SK-N-SH (cell line): ENCODE measurements around the gene TIMM29. TPM values are rescaled to one million over a fixed set of nuclear protein-coding genes. Genes with fewer than 3 reads are reported as not detected.

Experiments used
- CTCF ChIA-PET: fragments of 300-600, 350-600 bp; formaldehyde crosslinking; extraction: SDS; loops from one replicate; lab custom pipeline; 2021; lab: Yijun Ruan, JAX
- POLR2A ChIA-PET: fragments of 350-600 bp; sonication (Branson Sonifier 250); formaldehyde crosslinking; extraction: SDS; loops from one replicate; lab custom pipeline; 2020; ENCODE audit warnings: antibody characterized with exemption, inconsistent platforms; lab: Yijun Ruan, JAX
- DNase-seq: peaks from one replicate; pipeline ENCODE4 v3.0.0; 2012
- H2AFZ ChIP-seq: fragments of 200-600 bp; sonication (generic); 2 replicates; pipeline ENCODE4 v1.8.1; 2016; ENCODE audit warnings: antibody characterized with exemption, mild to moderate bottlenecking, low read depth
- H3F3A ChIP-seq: fragments of 200-600 bp; sonication (generic); replicated peaks from 2 replicates; pipeline ENCODE3; 2016; ENCODE audit warnings: antibody characterized with exemption, mild to moderate bottlenecking; ENCODE audit not compliant: insufficient read depth
- H3K27ac ChIP-seq, 2 experiments: fragments of 200-500 bp in 1 of 2; fragments of 200-600 bp in 1 of 2; sonication (Bioruptor generic) in 1 of 2; sonication (generic), shearing (Covaris generic) in 1 of 2; 2 replicates each; pipeline versions ENCODE4 v1.5.1 to v1.6.1; 2014 to 2016; ENCODE audit warnings: low read depth in 2 of 2, inconsistent platforms in 1 of 2, low read length in 1 of 2, mild to moderate bottlenecking in 1 of 2, mixed read lengths in 1 of 2
- H3K27me3 ChIP-seq: fragments of 200-600 bp; sonication (generic), shearing (Covaris generic); 2 replicates; pipeline ENCODE4 v1.6.1; 2016; ENCODE audit warnings: mixed run types; ENCODE audit not compliant: insufficient read depth
- H3K36me3 ChIP-seq, 2 experiments: fragments of 200-500 bp in 1 of 2; fragments of 200-600 bp in 1 of 2; sonication (Bioruptor generic) in 1 of 2; sonication (generic) in 1 of 2; replicated peaks in 1 of 2; 2 replicates each; pipeline versions ENCODE3 to v1.5.1; 2014 to 2016; ENCODE audit warnings: low read length in 1 of 2, mild to moderate bottlenecking in 1 of 2; ENCODE audit not compliant: insufficient read depth in 2 of 2, control insufficient read depth in 1 of 2
- H3K4me1 ChIP-seq, 2 experiments: fragments of 200-500 bp in 1 of 2; fragments of 200-600 bp in 1 of 2; sonication (Bioruptor generic) in 1 of 2; sonication (generic), shearing (Covaris generic) in 1 of 2; 2 replicates each; pipeline versions ENCODE4 v1.5.1 to v1.6.1; 2014 to 2016; ENCODE audit warnings: low read depth in 1 of 2, low read length in 1 of 2, mixed run types in 1 of 2; ENCODE audit not compliant: insufficient read depth in 2 of 2, control insufficient read depth in 1 of 2
- H3K4me2 ChIP-seq: fragments of 200-600 bp; sonication (generic), shearing (Covaris generic); 2 replicates; pipeline ENCODE4 v1.6.1; 2017; ENCODE audit warnings: mixed run types
- H3K4me3 ChIP-seq, 2 experiments: fragments of 200-500 bp in 1 of 2; fragments of 200-600 bp in 1 of 2; sonication (Bioruptor generic) in 1 of 2; sonication (generic), shearing (Covaris generic) in 1 of 2; 2 replicates each; pipeline versions ENCODE4 v1.5.1 to v1.8.1; 2014 to 2016; ENCODE audit warnings: low read depth in 2 of 2, inconsistent platforms in 1 of 2, low read length in 1 of 2, mild to moderate bottlenecking in 1 of 2, mixed read lengths in 1 of 2, moderate library complexity in 1 of 2
- H3K79me2 ChIP-seq: fragments of 200-600 bp; sonication (generic); 2 replicates; pipeline ENCODE4 v1.8.1; 2017; ENCODE audit warnings: mild to moderate bottlenecking; ENCODE audit not compliant: insufficient read depth
- H3K9ac ChIP-seq: fragments of 200-600 bp; sonication (generic); 2 replicates; pipeline ENCODE4 v1.6.1; 2017; ENCODE audit warnings: mixed run types
- H3K9me2 ChIP-seq: fragments of 200-600 bp; sonication (generic); 2 replicates; pipeline ENCODE4 v1.6.1; 2017; ENCODE audit warnings: mixed run types
- H3K9me3 ChIP-seq: fragments of 200-600 bp; sonication (generic); 2 replicates; pipeline ENCODE4 v1.6.1; 2017; ENCODE audit warnings: mixed run types, mild to moderate bottlenecking, moderate library complexity
- H4K20me1 ChIP-seq: fragments of 200-600 bp; sonication (generic); 2 replicates; pipeline ENCODE4 v1.6.1; 2017; ENCODE audit warnings: mild to moderate bottlenecking, mixed run types; ENCODE audit not compliant: insufficient read depth
- CHD2 ChIP-seq: fragments of 150-350 bp; IDR thresholded peaks from 2 replicates; pipeline ENCODE4 v1.6.1; 2018; ENCODE audit warnings: low read length; ENCODE audit not compliant: partially characterized antibody
- CTCF ChIP-seq: fragments of 200-600 bp; sonication (generic); IDR thresholded peaks from 2 replicates; pipeline ENCODE4 v1.6.1; 2017; ENCODE audit warnings: antibody characterized with exemption, mild to moderate bottlenecking, moderate library complexity
- FOXM1 ChIP-seq: IDR thresholded peaks from 2 replicates; pipeline ENCODE4 v1.4.0; 2012; ENCODE audit warnings: low read depth, mild to moderate bottlenecking
- MEF2A ChIP-seq: IDR thresholded peaks from 2 replicates; pipeline ENCODE4 v1.4.0; 2012; ENCODE audit warnings: low read depth, borderline replicate concordance
- MXI1 ChIP-seq: IDR thresholded peaks from 2 replicates; pipeline ENCODE4 v1.6.1; 2012; ENCODE audit warnings: mild to moderate bottlenecking, low read depth, low read length, improper control_type of control experiment
- NFIC ChIP-seq: IDR thresholded peaks from 2 replicates; pipeline ENCODE4 v1.4.0; 2012; ENCODE audit warnings: borderline replicate concordance
- PBX3 ChIP-seq: IDR thresholded peaks from 2 replicates; pipeline ENCODE4; 2012
- POLR2AphosphoS5 ChIP-seq: IDR thresholded peaks from 2 replicates; pipeline ENCODE4 v1.6.1; 2012; ENCODE audit warnings: low read depth, low read length
- RCOR1 ChIP-seq: fragments of 150-350 bp; IDR thresholded peaks from 2 replicates; pipeline ENCODE4 v1.6.1; 2017; ENCODE audit warnings: antibody characterized with exemption, low read length
- REST ChIP-seq: IDR thresholded peaks from 2 replicates; pipeline ENCODE4 v1.6.1; 2012; ENCODE audit warnings: mild to moderate bottlenecking, low read depth, low read length, moderate library complexity
- RFX5 ChIP-seq: IDR thresholded peaks from 2 replicates; pipeline ENCODE4 v1.6.1; 2012; ENCODE audit warnings: mild to moderate bottlenecking, improper control_type of control experiment, low read length
- RXRA ChIP-seq: IDR thresholded peaks from 2 replicates; pipeline ENCODE4 v1.4.0; 2012; ENCODE audit warnings: low read depth, mild to moderate bottlenecking, borderline replicate concordance
- SIN3A ChIP-seq: IDR thresholded peaks from 2 replicates; pipeline ENCODE4 v1.6.1; 2012; ENCODE audit warnings: low read depth, mild to moderate bottlenecking, low read length, moderate library complexity, borderline replicate concordance
- TCF12 ChIP-seq: IDR thresholded peaks from 2 replicates; pipeline ENCODE4 v1.4.0; 2012
- USF1 ChIP-seq: IDR thresholded peaks from 2 replicates; pipeline ENCODE4 v1.4.0; 2012; ENCODE audit warnings: low read depth, borderline replicate concordance
- USF2 ChIP-seq: fragments of 150-350 bp; IDR thresholded peaks from 2 replicates; pipeline ENCODE4 v1.6.1; 2017; ENCODE audit warnings: antibody characterized with exemption, low read length, low read depth, borderline replicate concordance
- ZBTB33 ChIP-seq: IDR thresholded peaks from 2 replicates; pipeline ENCODE4 v1.4.0; 2012; ENCODE audit warnings: low read depth, borderline replicate concordance
- WGBS: methylation state at CpG from one replicate; pipeline ENCODE4 v1.1.6; 2017; ENCODE audit warnings: low lambda C conversion rate; 5-methylcytosine and 5-hydroxymethylcytosine counted together
- polyA plus RNA-seq, 3 experiments: library from polyadenylated mRNA; depleted of rRNA; stranded (reverse); fragments of >200 nt; gene quantifications; 2 replicates each; pipeline ENCODE4 v1.2.3, GENCODE V29; 2012

Gene TIMM29
- polyA plus RNA-seq, 1 of the 3 experiments (the other 2 are of a cell fraction): 12.5 TPM

GRCh38 chr19:10898633-10899032 is 30.0 kb upstream of the TIMM29 start:
- peak overlapping the region in 1 of 2 experiments; percentile 67; a peak in 2 of 4 replicates for H3K27ac ChIP-seq
- no peaks in the 10 kb centered on the region for H3K27me3 ChIP-seq
- H3K36me3 ChIP-seq: no peaks in the 10 kb centered on the region
- peaks cover 60% of the 10 kb centered on the region for H4K20me1 ChIP-seq
- H3F3A ChIP-seq: no peaks in the 10 kb centered on the region
- H3K9ac ChIP-seq: no peak overlapping the region
- TF ChIP-seq MEF2A (no peak), MXI1 (no peak), RFX5 (no peak), RCOR1 (no peak), PBX3 (no peak), USF2 (no peak), USF1 (no peak), SIN3A (no peak), REST (no peak), TCF12 (no peak), NFIC (no peak), CHD2 (no peak), POLR2AphosphoS5 (no peak), RXRA (no peak), FOXM1 (no peak), ZBTB33 (no peak), CTCF (no peak)
- TF ChIP-seq, all 33 proteins: peak for 0
- no peak for DNase-seq
- Histone ChIP-seq H3K79me2 (peaks cover 84% of the 10 kb centered on the region), H3K9me3 (no peaks in the 10 kb centered on the region), H2AFZ (no peak overlapping the region), H3K4me2 (no peak overlapping the region), H3K9me2 (no peaks in the 10 kb centered on the region), H3K4me1 (peaks cover 0 to 34% of the 10 kb centered on the region in 2 experiments; a peak in 2 of 4 replicates), H3K4me3 (no peak overlapping the region)
- WGBS: 73% methylated on average over 10 of the region's 10 CpGs
- CTCF ChIA-PET: interaction anchor here (0.6 to 1.6 kb wide), 5 partner anchors 9 to 165 kb away, joined by 3 to 7 read pairs (median 4); no protein-coding TSS in a partner anchor
- POLR2A ChIA-PET: no interaction called here
